ENCODE measurements around the gene LYSET.
"Not testable (repeated sequence)": the region's sequence is repeated elsewhere in the genome, so short reads cannot be mapped to it uniquely, and the experiment has no call there.

The LYSET gene, protein sequence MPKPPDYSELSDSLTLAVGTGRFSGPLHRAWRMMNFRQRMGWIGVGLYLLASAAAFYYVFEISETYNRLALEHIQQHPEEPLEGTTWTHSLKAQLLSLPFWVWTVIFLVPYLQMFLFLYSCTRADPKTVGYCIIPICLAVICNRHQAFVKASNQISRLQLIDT

DNA sequence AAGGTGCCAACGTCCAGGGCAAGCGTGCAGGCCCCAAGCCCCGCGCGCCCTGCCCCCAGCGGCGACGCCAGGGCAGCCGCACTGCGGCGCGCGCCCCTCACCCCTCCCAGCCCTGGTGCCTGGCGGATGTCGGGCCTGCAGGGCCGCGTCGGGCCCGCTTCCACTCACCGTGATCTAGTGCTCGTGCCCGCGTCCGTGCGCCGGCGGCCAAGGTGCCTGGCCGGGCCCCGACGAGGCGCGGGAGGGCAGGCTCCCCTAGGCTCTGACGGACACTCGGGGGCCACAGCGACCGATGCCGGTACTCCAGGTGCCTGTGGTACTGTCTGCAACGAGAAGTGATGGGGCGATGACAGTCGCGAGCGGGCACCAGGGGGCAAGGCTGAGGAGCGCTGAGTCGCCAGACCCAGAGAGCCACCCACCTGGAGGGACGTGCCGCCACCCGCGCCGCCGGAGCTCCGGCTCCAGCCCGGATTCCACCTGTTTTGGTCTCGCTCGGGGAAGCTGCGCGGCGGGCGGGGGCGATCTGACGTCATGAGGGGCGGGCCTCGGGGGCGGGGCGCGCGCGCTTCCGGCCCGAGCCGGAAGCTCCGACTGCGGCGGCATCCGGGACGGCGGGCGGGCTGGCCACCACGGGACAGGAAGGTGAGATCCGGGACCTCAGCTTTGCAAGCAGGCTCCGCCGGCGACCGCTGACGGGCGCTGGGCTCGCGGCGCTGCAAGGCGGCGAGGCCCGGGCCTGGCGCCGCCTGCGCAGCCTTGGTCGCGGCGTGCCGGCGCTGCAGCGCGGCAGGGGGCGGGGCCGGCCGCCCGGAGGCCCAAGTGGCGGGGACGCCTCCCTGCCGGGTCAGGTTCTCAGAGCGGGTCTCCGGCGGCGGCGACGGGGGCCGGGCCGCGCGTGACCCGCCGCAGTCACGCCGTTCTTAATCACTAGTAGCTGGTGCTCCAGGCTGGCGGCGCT is at the start of gene LYSET, which contains the start of gene MOAP1:
Gene LYSET (plus strand): TSS at position 927 of the 958 bp plus-strand sequence. CDS start 89 bp downstream, outside the sequence.
Gene MOAP1 (minus strand): TSS at position 507 of the 958 bp plus-strand sequence. CDS start 655 bp downstream, outside the sequence.
- peak; percentile 83 for DNase-seq

DNA sequence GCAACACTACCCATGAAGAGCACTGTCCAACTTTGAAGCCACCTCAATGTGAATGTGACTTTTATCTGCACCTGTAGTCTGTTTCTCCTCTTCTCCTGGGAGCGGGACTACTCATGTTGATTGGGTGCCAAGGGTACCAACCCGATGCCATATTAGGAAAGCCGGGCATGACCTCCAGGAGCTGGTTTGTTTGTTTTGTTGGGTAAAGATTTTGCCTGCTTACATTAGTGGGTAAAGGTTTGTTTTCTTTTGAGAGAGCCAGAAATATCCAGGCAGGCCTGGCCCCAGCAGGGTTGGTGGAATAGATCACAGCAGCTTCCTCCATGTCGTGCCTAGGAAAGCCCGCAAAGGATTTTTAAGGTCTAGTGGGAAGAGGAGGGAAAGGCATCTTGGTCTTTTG is 49.7 kb upstream of the LYSET start:
- no peak for DNase-seq

DNA sequence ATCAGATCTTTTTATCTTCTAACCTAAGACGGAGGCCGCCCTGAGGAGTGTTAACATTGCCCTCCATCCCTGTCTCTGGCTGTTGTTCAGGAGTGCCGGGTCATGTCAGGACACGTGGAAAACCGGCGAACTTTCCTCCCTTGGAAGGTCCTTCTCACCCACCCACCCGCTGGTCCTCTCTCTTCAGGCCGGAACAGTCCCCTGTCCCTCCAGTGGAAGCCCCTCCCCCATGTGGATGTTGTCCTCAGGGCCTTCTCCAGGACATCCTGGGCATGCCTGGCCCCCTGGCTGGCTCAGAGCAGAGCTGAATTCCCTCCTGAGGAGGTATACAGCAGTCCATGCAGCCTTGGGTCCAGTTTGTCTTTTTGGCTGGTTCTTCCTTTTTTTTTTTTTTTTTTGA is 49.1 kb upstream of the LYSET start:
- no peak for DNase-seq

DNA sequence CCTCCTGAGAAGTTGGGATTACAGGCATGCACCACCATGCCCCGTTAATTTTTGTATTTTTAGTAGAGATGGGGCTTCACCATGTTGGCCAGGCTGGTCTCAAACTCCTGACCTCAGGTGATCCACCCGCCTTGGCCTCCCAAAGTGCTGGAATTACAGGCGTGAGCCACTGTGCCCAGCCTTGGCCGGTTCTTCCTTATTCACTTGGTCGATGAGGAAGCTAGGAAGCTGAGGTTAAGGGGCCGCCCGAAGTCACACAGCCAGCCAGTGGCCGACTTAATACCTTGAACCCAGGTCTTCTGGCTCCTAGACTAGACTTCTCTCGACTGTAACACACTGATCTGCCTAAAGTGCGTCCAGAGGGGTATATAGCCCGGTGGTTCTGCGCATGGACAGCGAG is 48.6 kb upstream of the LYSET start:
- DNase-seq = not testable (repeated sequence)

DNA sequence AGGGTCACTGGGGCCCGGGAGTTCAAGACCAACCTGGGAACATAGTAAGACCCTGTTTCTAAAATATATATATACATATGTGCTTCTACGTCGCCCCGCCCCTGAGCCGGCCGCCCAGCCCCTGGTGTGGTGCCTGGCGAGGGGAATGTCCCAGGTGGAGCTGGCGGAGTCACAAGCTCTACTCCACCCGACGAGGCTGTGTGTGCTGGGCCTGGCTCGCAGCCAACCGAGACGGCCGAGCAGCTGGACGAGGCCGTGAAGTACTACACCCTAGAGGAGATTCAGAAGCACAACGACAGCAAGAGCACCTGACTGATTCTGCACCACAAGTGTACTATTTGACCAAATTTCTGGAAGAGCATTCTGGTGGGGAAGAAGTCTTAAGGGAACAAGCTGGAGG is 47.3 kb upstream of the LYSET start:
- DNase-seq = no peak

DNA sequence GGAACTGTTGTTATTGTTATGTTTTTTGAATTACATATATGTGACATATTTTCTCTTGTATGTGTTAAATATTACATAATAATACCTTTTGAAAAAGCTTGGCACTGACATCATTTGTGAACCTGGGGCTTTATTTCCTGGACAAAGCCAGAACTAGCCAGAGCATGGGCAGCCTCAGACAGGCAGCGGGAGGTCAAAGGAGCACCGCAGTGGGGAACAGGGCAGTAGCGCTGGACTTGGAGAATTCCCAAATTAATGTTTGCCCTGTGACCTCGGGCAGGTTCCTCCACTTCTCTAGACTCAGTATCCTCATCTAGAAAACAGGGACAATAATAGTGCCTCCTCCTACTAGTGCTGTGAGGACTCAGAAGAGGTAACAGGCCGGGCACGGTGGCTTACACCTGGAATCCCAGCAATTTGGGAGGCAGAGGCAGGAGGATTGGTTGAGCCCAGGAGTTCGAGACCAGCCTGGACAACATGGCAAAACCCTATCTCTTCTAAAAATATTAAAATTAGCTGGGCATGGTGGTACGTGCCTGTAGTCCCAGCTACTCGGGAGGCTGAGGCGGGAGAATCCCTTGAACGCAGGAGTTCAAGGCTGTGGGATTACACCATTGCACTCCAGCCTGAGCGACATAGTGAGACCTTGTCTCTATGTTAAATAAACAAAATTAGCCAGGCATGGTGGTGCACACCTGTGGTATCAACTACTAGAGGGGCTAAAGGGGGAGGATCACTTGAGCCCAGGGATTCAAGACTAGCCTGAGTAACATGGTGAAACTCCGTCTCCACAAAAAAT is 42.1 kb upstream of the LYSET start:
- DNase-seq = no peak

DNA sequence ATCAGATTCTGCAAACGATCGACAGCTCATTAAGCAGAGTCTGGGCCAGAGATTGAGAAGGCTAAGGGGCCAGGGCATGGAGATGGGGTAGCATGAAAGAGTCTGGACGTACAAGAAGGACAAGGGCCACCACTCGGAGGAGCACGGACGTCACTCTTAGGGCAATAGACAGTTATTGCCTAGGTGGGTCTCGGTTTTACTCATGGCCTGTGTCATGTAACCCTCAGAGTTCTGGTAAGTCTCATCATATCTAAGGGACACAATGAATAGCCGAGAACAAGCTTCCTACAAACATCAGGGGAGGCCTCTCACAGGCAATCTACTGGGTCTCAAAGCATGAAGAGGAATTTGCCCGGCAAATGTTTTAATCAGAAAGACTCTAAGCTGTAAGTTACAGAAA is 39.0 kb upstream of the LYSET start:
- no peak for DNase-seq

DNA sequence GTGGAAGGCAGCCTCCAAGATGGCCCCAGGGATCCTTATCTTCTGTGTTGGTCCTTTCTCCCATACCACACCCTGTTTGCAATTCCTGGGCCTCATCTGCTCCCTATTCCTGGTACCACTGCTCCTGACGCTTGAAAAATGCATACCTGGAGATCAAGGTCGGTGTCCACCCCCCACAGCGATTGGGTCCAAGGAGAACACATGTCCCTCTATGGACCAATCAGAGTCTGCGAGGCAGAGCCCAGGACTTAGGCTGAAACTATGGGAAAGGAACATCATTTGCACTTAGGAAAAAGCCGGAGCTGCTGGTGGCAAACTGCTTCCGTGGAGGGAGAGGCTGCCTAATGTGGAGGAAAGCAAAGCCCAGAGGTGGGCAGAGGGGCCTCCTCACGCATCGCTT is 36.1 kb upstream of the LYSET start:
- DNase-seq = no peak

DNA sequence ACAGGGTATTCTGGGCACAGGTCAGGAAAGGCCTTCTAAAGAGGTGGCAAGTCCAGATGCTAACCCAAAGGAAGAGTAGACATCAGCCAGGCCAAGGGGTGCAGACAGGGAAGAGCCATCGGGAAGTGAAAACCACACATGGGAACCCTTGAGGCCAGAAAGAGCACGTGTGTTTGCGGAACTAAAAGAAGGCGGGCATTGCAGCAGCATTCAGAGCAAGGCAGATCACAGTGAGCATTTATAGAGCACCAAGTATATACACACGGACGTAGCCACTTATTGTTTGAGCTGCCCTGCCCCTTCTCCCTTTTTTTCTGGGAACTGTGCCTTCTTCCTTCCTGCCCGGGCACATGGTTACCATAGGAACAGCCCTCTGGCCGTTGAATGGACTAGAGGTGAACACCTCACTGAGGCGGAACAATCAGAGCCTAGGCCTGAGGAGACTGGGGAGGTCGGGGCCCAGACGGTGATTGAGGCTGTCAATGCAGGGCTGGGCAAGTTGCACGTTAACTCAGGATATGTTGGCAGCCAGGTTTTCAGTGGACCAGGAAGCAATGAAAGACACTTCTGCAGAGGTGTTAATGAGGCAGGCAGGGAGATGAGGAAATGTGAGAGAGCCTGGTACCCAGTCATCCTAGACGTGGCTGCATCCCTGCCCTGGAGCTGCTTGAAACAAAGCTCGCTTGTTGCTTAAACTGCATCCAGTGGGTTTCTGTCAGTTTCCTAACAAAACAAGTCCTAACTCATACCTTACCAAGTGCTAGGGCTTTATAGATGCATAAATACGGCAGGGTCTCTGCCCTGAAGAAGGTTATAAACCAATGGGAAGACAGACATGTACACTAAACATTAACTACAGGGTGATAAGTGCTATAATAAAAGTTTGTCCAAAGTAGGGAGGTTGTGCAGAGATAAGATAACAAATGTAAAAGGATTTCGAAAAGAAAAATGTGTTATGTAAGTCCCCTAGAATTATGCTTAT is 34.6 kb upstream of the LYSET start:
- no peak for DNase-seq

DNA sequence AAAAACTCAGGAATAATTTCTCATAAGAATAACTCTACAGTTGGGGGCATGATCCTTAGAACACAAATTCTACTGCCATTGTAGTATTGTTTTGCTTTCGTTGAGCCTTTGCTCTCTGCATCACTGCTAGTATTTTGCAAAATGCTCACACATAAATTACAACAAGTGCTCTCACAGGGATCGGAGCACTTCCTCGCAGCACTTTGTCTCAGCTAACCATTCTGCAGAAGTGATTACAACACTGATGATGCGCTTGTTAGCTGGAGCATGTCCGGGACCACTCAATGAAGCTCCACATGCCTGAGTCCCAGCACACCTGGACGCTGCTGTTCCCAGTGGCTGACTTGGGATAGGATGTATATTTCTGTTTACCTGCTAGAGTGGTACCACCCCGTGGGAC is 32.0 kb upstream of the LYSET start:
- no peak for DNase-seq

DNA sequence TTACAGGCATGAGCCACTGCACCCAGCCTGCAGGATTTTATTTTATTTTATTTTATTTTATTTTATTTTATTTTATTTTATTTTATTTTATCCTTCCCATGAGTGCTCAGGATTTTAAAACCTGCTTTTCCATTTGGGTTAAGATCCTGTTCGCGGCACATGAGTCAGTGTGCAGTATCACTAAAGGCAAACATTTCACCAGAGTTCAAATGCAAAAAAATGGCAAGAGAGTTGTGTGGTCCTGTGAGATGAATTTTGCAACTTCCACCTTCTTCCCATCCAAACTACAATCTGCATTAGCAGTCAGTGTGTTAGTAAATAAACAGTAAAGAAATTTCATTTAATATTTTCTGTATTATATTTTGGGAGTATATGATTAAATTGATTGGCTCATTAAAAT is 29.4 kb upstream of the LYSET start:
- no peak for DNase-seq

DNA sequence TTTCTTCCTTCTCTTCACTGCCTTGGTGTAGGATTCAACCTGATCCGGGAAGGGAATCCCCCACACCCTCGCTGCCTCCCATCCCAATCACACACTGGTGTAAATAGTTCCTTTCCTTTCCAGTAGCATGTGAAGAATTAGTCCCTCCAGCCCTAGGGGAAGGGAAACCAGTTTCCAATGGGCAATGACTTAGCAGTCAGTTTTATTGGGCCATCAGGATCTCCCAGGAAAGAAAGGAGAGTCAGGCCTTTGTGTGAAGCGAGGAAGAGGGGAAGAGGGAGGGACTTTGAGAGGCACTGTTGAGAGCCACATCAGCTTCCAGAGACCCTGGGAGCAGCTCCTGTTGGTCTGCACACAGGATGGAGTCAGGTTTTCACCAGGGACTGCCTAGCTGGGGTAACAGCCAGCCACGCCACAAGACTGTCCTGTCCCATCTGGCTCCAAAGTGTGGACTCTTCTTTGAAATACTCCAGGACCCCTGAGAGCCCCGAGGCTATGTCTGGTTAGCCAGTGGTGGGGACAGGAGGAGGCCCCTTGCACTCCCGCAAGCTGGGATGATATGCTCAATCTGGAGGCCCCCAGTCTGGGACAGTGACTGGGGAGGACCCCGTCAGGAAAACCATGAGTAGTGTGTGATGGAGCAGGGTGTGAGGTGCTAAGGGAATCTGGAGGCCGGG is 28.3 kb upstream of the LYSET start:
- DNase-seq = no peak

DNA sequence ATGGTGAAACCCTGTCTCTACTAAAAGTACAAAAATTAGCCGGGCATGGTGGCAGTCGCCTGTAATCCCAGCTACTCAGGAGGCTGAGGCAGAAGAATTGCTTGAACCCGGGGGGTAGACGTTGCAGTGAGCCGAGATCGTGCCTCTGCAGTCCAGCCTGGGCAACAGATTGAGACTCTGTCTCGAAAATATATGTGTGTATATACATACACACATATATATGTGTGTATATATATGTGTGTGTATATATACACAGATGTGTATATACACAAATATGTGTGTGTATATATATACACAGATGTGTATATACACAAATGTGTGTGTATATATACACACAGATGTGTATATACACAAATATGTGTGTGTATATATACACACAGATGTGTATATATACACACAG is 26.8 kb upstream of the LYSET start:
- DNase-seq = not testable (repeated sequence)

DNA sequence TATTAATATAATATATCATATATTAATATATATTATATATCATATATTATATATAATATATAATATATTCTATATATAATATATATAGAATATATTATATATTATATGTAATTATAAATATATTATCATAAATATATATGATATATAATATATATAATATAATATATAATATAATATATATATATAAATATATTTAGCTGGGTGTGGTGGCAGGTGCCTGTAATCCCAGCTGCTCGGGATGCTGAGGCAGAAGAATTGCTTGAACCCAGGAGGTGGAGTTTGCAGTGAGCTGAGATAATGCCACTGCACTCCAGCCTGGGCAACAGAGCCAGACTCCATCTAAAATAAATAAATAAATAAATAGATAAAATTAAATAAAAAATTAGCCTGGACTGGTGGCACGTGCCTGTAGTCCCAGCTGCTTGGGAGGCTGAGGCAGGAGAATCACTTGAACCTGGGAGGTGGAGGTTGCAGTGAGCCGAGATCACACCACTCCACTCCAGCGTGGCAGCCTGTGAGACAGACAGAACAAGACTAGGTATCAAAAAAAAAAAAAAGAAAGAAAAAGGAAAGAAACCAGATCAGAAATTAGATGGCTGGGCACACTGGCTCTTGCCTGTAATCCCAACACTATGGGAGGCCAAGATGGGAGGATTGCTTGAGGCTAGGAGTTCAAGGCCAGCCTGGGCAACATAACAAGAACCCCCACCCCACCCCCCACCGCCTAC is 25.3 kb upstream of the LYSET start:
- DNase-seq = not testable (repeated sequence)

DNA sequence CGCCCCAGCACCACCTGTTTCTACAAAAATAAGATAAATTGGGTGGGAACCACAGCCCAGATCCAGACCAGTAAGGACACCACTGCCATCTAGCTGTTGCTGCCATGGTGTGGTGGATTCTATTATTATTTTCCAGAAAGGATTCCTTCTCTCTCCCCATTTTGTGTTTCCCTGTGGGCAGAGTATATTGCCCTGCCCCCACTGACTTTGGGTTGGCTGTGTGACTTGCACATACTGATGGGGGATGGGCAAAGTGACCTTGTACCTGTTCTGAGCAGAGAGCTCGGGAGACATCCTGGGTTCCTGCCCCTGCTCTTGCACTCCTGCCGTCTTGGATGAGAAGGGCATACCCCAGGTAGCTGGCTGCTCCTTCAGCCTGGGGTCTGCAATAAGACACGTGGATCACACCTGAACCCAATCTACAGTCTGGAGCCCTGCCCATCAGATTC is 24.7 kb upstream of the LYSET start:
- no peak for DNase-seq

DNA sequence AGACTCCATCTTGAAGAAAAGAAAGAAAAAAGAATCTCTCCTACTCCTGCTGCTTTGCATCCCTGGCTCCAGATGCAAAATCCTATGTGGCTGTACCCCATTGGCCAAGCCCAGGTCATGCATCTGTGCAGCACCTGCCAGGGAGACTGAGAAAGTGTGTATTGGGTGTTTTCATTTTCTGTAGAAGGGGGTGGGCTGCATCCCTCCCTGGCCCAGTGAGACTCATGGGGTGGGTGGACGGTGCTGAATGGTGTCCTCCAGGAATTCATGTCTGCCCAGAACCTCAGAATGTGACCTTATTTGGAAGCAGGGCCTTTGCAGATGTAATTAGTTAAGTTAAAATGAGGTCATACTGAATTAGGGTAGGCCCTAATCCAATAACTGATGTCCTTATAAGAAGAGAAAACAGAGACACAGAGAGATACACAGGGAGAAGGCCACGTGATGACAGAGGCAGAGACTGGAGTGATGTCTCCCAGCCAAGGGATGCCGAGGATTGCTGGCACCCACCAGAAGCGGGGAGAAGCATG is 23.6 kb upstream of the LYSET start:
- no peak for DNase-seq

DNA sequence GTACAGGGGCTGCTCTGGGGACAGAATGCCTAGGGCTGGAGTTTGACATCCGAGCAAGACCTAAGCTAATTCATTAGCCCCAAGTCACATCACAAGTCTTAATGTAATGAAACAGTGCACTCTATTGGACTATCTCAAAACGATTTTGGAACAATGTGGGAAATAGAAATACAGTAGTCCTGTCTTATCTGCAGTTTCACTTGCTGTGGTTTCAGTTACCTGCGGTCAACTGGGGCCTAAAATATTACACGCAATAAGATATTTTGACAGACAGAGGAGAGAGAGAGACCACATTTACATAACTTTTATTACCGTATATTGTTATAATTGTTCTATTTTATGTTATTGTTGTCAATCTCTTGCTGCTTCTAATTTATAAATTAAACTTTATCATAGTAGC is 21.6 kb upstream of the LYSET start:
- peak; percentile 19 for DNase-seq

DNA sequence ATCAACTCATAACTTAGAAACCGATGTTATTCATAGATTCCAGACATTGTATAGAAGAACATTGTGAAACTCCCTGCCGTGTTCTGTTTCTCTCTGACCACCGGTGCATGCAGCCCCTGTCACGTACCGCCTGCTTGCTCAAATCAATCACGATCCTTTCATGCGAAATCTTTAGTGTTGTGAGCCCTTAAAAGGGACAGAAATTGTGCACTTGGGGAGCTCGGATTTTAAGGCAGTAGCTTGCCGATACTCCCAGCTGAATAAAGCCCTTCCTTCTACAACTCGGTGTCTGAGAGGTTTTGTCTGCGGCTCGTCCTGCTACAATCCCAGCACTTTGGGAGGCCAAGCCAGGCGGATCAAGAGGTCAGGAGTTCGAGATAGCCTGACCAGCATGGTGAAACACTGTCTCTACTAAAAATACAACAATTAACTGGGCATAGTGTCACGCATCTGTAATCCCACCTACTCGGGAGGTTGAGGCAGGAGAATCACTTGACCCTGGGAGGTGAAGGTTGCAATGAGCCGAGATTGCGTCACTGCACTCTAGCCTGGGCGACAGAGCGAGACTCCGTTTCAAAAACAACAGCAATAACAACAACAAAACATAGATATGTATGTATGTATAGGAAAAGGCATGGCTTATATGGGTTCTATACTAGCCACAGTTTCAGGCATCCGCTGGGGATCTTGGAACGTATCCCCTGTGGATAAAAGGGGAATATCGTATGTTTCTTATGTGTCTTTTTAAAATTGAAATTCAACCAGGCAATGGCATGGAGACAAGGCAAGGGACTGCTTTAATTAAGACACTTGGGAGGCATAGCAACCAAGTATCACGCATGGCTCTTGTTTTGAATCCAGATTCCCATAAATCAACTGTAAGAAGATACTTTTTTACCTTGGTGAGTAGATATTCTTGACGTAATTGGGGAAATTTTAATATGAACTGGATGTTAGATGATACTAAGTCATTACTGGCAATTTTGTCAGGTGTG is 19.5 kb upstream of the LYSET start:
- not testable (repeated sequence) for DNase-seq

DNA sequence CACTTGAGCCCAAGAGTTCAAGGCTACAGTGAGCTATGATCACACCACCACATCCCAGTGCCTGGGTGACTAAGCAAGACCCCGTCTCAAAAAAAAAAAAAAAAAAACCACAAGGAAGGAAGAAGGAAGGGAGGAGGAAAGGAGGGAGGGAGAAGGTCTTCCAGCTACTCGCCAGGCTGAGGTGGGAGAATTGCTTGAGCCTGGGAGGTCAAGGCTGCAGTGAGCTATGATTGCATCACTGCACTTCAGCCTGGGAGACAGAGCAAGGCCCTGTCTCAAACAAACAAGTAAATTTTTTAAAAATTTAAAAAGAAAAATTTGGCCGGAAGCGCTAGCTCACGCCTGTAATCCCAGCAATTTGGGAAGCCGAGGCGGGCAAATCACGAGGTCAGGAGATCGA is 16.5 kb upstream of the LYSET start:
- not testable (repeated sequence) for DNase-seq
